GM12875 (cell line): Measurements from ENCODE around the gene OSBPL5.
"Not testable (repeated sequence)": the region's sequence is repeated elsewhere in the genome, so short reads cannot be mapped to it uniquely, and the experiment has no call there.

Source experiments
- H3K4me3 ChIP-seq: one replicate; pipeline ENCODE4 v1.5.1; 2011; ENCODE audit warnings: low read depth, low read length, control low read depth
- TF ChIP-seq, protein P1 (sequence below): IDR thresholded peaks from 2 replicates; pipeline ENCODE4 v1.5.1; 2011; ENCODE audit warnings: low read depth, mild to moderate bottlenecking, control low read depth, inconsistent platforms, low read length, moderate library complexity, borderline replicate concordance; ENCODE audit not compliant: insufficient read depth

Gene OSBPL5

DNA sequence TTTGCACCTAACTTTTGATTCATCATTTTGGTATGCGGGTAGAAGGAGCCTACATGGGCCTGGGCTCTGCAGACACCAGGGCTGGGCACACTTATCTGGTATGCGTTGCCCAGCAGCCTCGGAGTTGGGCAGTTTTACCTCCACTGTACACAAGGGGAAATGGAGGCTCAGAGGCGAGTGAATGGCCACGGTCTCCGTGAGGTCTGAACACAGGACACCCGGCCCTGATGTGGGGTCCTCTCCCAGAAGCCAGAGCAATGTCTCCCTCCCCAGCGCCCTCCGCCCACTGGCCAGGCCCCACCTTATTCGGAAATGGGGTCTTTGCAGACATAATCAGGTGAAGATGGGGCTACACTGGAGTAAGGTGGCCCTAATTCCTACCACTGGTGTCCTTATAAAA, 43.7 kb downstream of the OSBPL5 start:
- no peak overlapping the region for H3K4me3 ChIP-seq
- TF ChIP-seq, protein P1, sequence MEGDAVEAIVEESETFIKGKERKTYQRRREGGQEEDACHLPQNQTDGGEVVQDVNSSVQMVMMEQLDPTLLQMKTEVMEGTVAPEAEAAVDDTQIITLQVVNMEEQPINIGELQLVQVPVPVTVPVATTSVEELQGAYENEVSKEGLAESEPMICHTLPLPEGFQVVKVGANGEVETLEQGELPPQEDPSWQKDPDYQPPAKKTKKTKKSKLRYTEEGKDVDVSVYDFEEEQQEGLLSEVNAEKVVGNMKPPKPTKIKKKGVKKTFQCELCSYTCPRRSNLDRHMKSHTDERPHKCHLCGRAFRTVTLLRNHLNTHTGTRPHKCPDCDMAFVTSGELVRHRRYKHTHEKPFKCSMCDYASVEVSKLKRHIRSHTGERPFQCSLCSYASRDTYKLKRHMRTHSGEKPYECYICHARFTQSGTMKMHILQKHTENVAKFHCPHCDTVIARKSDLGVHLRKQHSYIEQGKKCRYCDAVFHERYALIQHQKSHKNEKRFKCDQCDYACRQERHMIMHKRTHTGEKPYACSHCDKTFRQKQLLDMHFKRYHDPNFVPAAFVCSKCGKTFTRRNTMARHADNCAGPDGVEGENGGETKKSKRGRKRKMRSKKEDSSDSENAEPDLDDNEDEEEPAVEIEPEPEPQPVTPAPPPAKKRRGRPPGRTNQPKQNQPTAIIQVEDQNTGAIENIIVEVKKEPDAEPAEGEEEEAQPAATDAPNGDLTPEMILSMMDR = no peak

DNA sequence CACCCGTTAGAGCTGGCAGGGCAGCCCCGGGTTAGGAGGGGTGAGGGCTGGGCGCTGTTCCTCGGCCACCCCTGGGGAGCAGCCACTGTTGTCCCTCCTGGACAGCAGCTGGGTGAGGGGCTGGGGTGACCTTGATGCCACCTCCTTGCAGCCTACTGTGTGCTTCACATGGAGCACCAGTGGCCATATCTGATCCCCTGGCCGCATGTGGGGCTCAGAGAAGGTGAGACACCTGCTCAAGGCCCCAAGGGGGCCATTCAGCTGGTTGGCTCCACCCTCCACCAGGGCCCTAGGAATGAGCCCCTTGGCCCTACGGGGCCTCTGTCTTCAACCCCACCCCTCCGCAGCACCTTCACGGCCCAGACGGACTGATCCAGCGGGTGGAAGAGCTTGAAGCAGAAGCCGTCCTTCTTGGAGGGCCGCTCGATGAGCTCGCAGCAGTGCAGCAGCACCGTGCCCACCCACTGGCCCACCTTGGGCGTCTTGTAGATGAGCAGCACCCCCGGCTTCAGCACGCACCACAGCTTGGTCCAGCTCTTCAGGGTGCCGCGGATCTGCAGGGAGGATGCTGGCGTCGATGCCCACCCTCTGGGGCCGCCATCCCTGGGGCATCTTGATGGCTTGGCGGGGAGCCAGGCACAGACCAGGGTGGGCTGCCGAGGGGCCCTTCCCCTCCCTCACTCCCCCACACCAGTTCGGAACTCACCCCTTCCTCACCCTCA, 44.9 kb downstream of the OSBPL5 start:
- TF ChIP-seq, protein P1 = no peak
- no peak overlapping the region for H3K4me3 ChIP-seq

DNA sequence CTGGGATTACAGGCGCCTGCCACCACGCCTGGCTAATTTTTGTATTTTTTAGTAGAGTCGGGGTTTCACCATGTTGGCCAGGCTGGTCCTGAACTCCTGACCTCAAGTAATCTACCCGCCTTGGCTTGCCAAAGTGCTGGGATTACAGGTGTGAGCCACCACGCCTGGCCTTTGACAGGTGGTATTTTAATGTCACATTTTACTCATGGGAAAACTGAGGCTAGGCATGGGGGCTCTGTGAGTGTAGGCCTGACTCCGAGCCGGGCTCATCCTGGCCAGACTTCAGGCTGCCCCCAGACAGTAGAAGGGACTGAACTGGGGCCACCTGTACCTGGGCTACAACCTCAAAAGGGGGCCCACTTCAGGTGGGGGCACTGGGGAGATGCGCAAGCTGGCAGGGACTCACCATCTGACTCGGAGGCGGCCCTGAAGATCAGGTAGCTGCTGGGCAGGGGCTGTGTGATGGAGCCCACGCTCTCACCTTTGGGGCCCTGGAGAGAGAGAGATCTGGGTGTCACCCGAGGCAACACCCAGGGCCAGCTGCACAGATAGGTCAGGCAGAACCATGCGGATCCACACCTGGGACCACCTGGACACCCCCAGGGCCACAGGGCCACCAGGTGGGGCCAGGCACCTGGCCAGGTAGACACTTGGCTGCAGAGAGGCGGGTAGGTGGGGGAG, 45.8 kb downstream of the OSBPL5 start:
- TF ChIP-seq, protein P1 = no peak
- no peak overlapping the region for H3K4me3 ChIP-seq

DNA sequence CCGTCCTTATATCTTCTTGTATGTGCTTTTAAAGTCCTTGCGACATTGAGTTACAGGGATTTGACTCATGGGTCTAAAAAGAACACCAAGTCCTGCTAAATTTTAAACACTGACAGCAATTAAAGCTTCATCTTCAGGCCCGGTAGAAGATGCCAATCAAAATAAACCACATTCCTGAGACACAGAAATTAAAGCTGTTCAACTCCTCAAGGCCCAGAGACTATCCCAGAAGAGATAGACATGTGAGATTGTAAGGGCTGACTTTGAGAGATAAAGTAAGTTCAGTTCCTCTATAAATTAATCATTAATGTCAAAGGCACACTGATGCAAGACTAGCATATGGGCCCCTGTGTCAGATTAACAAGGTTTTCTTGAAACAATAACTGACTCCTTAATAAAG, 49.8 kb downstream of the OSBPL5 start:
- TF ChIP-seq, protein P1 = no peak

DNA sequence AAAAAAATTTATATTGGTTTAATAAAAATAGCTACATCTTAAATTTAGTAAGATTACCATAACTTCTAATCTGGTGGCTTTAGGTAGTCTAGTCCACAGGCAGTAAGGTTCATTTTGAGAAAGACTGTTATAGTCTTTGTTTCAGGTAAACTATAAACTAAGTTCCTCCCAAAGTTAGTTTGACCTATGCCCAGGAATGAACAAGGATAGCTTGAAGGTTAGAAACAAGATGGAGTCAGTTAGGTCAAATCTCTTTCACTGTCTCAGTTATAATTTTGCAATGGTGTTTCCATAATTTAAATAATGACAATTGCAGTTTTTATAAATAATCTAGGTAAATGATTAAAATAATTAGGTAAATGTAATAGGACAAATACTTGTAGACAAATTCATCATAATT, 51.4 kb downstream of the OSBPL5 start:
- not testable (repeated sequence) for H3K4me3 ChIP-seq

More for the DNA sequence above, 49.8 kb downstream of the OSBPL5 start:
- no peak overlapping the region for H3K4me3 ChIP-seq

DNA sequence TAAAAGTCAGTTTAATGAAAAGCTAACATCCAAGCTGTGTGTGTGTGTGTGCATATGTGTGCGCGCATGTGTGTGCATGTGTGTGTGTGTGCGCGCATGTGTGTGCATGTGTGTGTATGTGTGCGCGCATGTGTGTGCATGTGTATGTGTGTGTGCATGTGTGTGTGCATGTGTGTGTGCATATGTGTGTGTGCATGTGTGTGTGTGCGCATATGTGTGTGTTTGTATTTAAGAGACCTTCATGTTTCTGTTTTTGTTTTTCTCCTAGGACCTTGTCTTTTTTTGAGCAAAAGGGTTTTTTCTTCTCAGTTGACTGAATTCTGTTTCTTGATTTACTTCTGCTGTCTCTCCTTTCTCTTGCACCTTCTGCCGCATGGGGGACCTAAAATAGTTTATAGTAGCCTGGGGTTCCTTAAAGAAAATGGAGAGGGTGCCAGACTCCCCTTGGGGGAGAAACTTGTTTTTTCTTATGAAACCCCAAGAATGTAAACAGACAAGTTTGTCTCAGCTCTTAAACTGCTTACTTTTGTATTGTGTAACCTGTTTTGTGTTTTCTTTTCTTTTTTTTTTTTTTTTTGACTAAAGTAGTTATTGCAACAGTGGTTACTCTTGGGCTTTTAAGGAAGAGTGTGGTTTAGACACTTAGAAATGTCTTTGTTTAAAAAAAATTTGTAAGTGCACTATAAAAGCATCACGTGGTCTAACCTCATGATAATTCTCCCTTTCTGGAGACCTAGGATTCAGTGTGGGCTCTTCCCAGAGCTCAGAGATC, 53.0 kb downstream of the OSBPL5 start:
- no peak overlapping the region for H3K4me3 ChIP-seq
- TF ChIP-seq, protein P1 = no peak

DNA sequence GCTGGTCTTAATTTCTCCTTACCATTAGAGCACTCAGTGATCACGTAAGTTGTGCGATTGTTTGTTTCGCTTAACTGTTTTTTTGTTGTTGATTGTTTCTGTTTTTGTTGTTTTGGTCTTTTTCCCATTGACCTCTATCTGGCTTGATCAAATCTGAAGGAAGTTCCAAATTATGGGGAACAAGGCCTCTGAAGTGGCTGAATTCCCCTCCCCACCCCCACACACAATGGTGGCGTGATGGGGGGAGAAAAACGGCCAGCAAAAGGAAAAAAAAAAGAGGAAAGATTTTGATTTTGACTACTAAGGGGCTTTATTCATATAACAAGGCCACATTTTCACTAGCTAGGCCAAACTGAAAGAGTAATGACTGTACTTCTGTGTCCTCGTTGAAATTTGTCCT, 53.6 kb downstream of the OSBPL5 start:
- TF ChIP-seq, protein P1 = no peak
- no peak overlapping the region for H3K4me3 ChIP-seq
